ENCODE measurements around the gene SWI5.

DNA sequence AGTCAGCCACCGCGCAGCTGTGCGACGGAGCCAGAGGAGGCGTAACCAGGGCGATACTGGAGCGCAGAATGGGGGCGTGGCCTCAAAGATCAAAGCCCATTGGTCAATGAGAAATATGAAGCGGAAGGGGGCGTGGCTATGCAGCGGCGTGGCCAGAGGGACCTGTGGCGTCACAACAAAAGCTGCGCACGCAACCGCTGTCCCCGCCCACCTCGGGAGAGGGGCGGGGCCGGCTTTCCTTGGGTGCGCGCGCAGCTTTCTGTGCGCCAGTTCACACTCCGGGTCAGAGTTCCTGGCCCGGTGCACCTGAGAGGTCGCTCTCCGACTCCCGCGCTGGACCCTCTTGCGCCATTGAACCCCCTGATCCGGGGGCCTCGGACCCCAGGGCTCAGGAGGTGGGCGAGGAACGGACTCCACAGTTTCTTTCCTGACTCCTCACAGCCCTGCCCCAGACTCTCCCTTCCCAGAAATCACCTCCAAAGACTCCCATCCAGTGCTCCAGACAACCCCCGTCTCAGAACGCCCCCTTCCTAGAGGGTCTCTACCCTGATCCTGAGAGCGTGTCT, at the start of gene SWI5:
- TF ChIP-seq GATA3 (IDR thresholded peaks at IDR 0.05; ENCODE audit: low read depth, low read length): no peak
- no peak for TF ChIP-seq GATA2 (IDR thresholded peaks at IDR 0.05; ENCODE audit: low read depth, low read length)

Data from SH-SY5Y (cell line).